Measurements from ENCODE around the gene LRP1B. TPM values are rescaled to one million over a fixed set of nuclear protein-coding genes. Genes with fewer than 3 reads are reported as not detected.

LRP1B gene
- total RNA-seq, 1 donor from 2014 or later: 8.8 TPM

GRCh38 chr2:141994066-141994465, 136.8 kb downstream of the LRP1B start:
- no peak for DNase-seq (ENCODE audit: extremely low spot score in 2 of 2)
- no peak for TF ChIP-seq POLR2AphosphoS5 (IDR thresholded peaks at IDR 0.05; ENCODE audit: insufficient read depth in 1 of 2, low read depth in 1 of 2)
- no peak for TF ChIP-seq POLR2A (IDR thresholded peaks at IDR 0.05)
- TF ChIP-seq, protein P1, sequence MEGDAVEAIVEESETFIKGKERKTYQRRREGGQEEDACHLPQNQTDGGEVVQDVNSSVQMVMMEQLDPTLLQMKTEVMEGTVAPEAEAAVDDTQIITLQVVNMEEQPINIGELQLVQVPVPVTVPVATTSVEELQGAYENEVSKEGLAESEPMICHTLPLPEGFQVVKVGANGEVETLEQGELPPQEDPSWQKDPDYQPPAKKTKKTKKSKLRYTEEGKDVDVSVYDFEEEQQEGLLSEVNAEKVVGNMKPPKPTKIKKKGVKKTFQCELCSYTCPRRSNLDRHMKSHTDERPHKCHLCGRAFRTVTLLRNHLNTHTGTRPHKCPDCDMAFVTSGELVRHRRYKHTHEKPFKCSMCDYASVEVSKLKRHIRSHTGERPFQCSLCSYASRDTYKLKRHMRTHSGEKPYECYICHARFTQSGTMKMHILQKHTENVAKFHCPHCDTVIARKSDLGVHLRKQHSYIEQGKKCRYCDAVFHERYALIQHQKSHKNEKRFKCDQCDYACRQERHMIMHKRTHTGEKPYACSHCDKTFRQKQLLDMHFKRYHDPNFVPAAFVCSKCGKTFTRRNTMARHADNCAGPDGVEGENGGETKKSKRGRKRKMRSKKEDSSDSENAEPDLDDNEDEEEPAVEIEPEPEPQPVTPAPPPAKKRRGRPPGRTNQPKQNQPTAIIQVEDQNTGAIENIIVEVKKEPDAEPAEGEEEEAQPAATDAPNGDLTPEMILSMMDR (IDR thresholded peaks at IDR 0.05): no peak

GRCh38 chr2:141992695-141993094, 138.1 kb downstream of the LRP1B start:
- DNase-seq (ENCODE audit: extremely low spot score in 2 of 2): no peak
- no peak overlapping the region for H3K4me3 ChIP-seq
- no peaks in the 10 kb centered on the region for H3K27me3 ChIP-seq
- intact Hi-C loops (cut with DNase I): no loop called here
- TF ChIP-seq POLR2AphosphoS5 (IDR thresholded peaks at IDR 0.05; ENCODE audit: insufficient read depth in 1 of 2, low read depth in 1 of 2) (no peak), POLR2A (IDR thresholded peaks at IDR 0.05) (no peak)
- TF ChIP-seq, protein P1 (IDR thresholded peaks at IDR 0.05): no peak
- H3K4me1 ChIP-seq: no peaks in the 10 kb centered on the region
- no peaks in the 10 kb centered on the region for H3K36me3 ChIP-seq
- H3K9me3 ChIP-seq: no peaks in the 10 kb centered on the region
- H3K27ac ChIP-seq: no peak overlapping the region

More at GRCh38 chr2:141994066-141994465, 136.8 kb downstream of the LRP1B start:
- no peaks in the 10 kb centered on the region for H3K4me1 ChIP-seq
- H3K9me3 ChIP-seq: no peaks in the 10 kb centered on the region
- no peaks in the 10 kb centered on the region for H3K27me3 ChIP-seq
- intact Hi-C loops (cut with DNase I): no loop called here
- no peak overlapping the region for H3K4me3 ChIP-seq
- H3K36me3 ChIP-seq: no peaks in the 10 kb centered on the region
- H3K27ac ChIP-seq: no peak overlapping the region

- TF ChIP-seq POLR2A (IDR thresholded peaks at IDR 0.05) (no peak), POLR2AphosphoS5 (IDR thresholded peaks at IDR 0.05; ENCODE audit: insufficient read depth in 1 of 2, low read depth in 1 of 2) (no peak)
- TF ChIP-seq, protein P1 (IDR thresholded peaks at IDR 0.05): no peak
- Histone ChIP-seq H3K36me3 (no peaks in the 10 kb centered on the region), H3K27ac (no peak overlapping the region), H3K9me3 (no peaks in the 10 kb centered on the region), H3K4me3 (no peak overlapping the region), H3K4me1 (no peaks in the 10 kb centered on the region), H3K27me3 (no peaks in the 10 kb centered on the region)
- DNase-seq (ENCODE audit: extremely low spot score in 2 of 2): no peak
- intact Hi-C loops (cut with DNase I): no loop called here
Measured at GRCh38 chr2:141968433-141968832, 162.4 kb downstream of the LRP1B start.

DNA sequence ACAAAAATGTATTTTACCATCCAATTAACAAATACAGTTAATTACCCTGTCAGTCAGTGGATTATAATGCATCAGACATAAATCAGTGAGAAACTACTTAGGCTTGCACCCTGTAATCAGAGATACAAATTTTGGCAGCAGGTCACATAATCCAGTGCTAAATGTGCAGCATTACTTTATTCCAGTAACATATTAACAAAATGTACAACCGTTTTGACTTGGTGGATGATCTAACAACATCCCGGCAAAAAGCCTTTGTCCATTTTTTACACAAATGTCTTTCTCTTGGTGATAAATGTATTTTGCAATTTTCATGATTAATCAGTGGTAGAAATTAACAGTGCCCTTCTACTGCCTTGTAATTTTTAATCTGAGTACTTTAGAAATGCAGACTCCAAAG, 162.8 kb downstream of the LRP1B start:
- H3K4me1 ChIP-seq: no peaks in the 10 kb centered on the region
- DNase-seq (ENCODE audit: extremely low spot score in 2 of 2): no peak
- intact Hi-C loops (cut with DNase I): no loop called here
- H3K36me3 ChIP-seq: no peaks in the 10 kb centered on the region
- no peak overlapping the region for H3K4me3 ChIP-seq
- TF ChIP-seq, protein P1 (IDR thresholded peaks at IDR 0.05): no peak
- TF ChIP-seq POLR2A (IDR thresholded peaks at IDR 0.05): no peak
- no peak for TF ChIP-seq POLR2AphosphoS5 (IDR thresholded peaks at IDR 0.05; ENCODE audit: insufficient read depth in 1 of 2, low read depth in 1 of 2)
- H3K27ac ChIP-seq: no peak overlapping the region
- H3K27me3 ChIP-seq: no peaks in the 10 kb centered on the region
- H3K9me3 ChIP-seq: no peaks in the 10 kb centered on the region

- intact Hi-C loops (cut with DNase I): no loop called here
- Histone ChIP-seq H3K9me3 (no peaks in the 10 kb centered on the region), H3K27ac (no peak overlapping the region), H3K4me1 (no peaks in the 10 kb centered on the region), H3K4me3 (no peak overlapping the region), H3K36me3 (no peaks in the 10 kb centered on the region), H3K27me3 (no peaks in the 10 kb centered on the region)
- TF ChIP-seq, protein P1 (IDR thresholded peaks at IDR 0.05): no peak
- no peak for TF ChIP-seq POLR2AphosphoS5 (IDR thresholded peaks at IDR 0.05; ENCODE audit: insufficient read depth in 1 of 2, low read depth in 1 of 2)
- DNase-seq (ENCODE audit: extremely low spot score in 2 of 2): no peak
Measured at GRCh38 chr2:141967503-141967902, 163.3 kb downstream of the LRP1B start.

Measured in vagina (tissue), 2 donors.